GM15510 (cell line): ENCODE results near the gene CPSF7.

Source experiments
- POLR2A ChIP-seq: IDR thresholded peaks from 3 replicates; pipeline ENCODE4 v1.6.1; 2011; ENCODE audit warnings: borderline replicate concordance; ENCODE audit not compliant: insufficient read length; ENCODE audit errors: extremely low read depth

CPSF7 gene, protein sequence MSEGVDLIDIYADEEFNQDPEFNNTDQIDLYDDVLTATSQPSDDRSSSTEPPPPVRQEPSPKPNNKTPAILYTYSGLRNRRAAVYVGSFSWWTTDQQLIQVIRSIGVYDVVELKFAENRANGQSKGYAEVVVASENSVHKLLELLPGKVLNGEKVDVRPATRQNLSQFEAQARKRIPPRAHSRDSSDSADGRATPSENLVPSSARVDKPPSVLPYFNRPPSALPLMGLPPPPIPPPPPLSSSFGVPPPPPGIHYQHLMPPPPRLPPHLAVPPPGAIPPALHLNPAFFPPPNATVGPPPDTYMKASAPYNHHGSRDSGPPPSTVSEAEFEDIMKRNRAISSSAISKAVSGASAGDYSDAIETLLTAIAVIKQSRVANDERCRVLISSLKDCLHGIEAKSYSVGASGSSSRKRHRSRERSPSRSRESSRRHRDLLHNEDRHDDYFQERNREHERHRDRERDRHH

DNA sequence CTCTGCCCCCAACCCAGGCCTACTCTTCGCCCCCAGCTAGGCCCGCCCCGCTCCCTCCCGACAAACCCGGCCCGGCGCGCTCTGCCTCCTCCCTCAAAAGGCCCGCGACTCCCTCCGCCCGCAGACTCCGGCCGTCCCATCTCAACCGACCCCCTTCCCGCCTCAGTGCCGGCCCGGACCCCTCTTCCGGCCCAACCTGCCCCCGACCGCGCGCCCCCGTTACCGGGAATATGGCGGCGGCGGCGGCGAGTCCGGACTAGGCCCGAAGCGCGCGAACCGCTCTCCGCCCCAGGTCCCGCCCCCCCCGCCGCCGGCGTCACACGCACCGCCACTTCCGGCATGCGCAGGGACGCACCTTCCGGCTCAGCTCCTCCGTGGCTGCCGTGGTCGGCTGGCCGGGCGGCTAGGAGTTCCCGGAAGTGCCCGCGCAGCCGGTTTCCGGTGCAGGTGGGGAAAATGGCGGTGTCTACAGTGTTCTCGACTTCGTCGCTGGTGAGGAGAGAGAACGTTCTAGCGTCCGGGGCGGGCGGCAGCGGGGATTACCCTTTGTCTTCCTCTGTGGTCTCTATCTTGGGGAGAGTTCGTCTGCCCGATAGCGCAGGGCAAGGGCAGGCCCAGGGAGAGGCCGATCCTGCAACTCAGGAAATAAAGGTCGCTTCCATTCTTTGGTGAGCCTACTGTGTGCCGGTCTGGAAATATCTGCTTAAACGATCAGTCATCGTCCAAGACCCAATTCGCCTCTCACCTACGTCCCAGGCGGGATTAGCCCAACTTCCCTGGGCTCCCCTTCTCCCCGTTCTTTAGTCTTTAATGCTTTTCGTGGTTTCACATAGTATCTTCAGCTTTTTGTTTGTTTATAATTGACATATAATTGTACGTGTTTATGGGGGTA is at the start of gene CPSF7, which contains the start of gene SDHAF2:
Gene CPSF7, minus strand, starts transcription at position 285 of the 892 bp plus-strand sequence. CDS start 740 bp downstream, outside the sequence.
Gene SDHAF2, plus strand, starts transcription at position 434 of the 892 bp plus-strand sequence. Its CDS starts 23 bp downstream, at position 457.
- TF ChIP-seq POLR2A: peak; percentile 89

DNA sequence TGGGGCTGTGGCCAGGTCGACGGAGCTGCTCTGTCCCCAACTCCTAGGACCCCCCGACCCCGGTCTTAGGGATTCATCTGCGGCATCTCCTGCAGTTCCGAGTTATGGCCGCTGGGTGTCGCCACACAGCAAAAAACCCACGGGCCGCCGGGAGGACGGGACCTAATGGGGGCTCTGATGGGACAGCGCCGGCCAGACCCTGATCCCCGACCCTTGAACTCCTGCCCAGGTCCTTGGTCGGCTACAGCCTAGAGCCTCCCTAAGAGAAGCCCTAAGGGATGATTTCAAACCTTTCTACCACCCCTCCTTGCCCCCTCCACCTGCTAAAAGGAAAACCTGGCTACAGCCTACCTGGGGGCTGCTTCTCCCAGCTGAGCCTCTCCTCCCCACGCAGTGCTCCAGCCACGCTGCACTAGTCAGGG is 48.0 kb upstream of the CPSF7 start:
- TF ChIP-seq POLR2A: no peak

DNA sequence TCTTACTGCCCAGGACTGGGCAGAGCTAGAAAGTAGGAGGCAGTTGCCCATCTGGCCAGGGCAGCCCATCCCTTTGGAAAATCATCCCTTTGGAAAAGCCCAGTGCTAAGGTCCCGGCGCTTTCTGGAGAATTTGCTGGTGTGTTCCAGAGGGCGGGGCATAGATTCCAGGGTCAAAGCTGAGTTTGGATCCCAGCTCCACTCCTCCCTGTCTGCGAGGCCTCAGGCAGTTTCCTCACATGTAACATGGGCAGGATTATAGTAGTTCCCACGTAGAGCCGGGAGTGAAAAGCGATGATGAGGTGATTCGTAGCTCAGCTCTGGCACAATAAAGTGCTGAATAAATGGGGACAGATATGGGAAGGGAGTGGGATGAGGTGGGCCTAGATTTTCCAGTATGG is 47.4 kb upstream of the CPSF7 start:
- no peak for TF ChIP-seq POLR2A

DNA sequence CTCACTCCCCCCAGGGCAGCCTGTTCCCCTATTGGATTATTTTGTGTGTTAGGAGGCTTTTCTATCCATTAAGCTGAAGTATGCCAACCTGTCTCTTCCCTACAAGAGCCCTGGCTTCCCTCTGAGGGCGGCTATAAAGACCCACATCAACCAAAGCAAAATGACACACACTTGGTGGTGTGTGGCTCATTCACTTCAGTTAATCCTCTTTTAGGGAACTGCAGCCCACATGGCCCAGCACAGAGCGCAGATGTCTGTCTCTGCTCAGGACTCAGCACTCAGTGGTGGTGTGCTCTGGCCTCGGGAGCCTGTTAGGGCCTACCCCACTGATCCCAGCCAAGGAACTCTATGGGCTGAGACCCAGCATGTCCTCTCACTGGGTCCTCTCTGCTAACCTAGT is 46.6 kb upstream of the CPSF7 start:
- no peak for TF ChIP-seq POLR2A

DNA sequence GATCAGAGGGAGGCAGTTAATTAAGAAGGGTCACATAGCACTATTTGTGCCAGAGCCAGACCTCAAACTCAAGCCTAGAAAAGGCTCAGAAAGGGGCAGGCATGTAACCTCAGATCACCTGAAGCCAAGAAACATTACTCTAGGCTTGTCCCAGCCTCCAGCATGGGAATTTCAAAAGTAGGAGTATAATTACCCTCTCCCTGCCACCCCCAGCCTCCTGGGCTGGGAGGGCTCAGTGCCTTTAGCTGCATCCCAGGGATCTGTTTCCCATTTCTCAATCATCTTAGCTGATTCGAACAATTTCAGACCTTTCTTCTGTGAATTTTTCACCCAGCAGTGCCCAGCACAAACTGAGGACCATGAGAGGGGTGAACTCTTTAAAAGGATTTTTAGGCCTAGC is 45.7 kb upstream of the CPSF7 start:
- no peak for TF ChIP-seq POLR2A

DNA sequence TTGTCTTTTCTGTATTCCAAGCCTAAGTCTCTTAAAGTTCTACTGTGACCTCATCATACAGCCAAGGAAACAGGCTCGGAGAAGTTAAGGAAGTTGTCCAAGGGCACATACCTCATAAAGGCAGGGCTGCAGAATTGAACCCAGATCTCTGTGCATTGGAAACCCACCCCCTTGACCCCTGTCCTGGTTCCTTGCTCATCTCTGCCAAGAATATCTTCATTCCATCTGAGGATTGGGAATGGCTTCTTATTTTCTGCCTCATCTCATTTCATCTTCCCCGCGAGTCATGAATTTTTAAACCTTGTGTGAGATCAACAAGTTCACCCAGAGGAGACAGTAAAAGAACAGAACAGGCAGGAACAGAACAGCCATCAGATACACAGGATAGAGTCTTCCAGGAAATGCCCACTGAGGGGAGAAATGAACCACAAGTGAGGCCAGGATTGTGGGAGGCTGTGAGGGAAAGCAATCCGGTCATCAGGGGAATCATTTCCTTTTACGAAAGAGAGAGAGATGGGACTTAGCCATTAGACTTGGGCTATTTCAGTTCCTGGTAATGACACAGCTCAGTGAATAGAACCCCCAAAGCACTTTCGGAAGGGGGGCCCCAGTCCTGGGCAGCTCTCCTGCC is 44.4 kb upstream of the CPSF7 start:
- TF ChIP-seq POLR2A: no peak

DNA sequence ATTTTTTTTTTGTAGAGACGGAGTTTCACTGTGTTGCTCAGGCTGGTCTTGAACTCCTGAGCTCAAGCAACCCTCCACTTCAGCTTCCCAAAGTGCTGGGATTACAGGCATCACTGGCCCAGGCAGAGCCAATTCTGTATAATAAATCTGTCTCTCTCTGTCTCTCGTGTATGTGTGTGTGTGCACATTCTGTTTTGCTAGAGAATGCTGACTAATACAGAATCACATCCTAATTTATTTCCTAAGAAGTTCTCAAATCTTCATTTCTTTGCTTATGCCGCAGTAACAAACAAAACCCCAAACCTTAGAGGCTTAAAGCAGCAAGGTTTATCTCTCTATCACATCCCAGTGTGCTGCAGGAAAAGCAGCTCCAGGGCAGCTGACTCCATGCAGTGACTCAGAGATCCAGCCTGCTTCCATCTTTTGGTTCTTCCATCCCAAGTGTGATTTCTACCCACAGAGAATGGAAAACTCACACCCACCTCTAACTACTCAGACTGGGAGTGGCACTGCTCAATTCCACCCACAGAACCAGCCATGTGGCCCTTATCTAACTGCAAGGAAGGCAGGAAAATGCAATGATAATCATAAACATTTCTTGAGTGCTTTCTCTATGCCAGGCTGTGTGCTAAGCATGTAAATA is 43.7 kb upstream of the CPSF7 start:
- TF ChIP-seq POLR2A: no peak

DNA sequence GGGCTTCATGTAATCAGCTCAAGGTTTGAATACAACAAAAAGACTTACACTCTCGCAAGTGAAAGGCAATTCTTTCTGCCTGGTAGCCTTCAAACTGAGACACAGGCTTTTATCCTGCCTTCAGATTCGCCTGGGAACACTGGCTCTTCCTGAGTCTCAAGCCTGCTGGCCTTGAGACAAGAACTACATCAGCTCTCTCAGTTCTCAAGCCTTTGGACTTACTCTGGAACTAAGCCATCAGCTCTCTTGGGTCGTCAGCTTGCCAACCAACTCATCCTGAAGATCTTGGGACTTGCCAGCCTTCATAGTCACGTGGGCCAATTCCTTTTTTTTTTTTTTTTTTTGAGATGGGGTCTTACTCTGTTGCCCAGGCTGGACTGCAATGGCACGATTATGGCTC is 43.1 kb upstream of the CPSF7 start:
- no peak for TF ChIP-seq POLR2A

DNA sequence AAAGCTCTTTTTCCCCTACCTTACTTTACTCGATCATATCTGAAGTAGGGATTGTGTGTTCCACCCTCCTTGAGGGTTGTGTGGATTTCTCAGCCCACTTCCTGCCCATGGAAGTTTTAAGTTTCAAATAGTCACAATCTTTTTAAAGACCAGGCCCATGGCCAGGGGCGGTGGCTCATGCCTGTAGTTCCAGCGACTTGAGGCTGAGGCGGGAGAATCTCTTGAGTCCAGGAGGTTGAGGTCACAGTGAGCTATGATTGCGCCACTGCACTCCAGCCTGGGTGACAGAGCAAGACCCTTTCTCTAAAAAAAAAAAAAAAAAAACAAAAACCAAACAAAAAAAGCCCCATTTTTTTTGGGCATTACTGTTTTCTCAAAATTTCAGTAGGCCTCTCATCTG is 42.5 kb upstream of the CPSF7 start:
- TF ChIP-seq POLR2A: no peak

DNA sequence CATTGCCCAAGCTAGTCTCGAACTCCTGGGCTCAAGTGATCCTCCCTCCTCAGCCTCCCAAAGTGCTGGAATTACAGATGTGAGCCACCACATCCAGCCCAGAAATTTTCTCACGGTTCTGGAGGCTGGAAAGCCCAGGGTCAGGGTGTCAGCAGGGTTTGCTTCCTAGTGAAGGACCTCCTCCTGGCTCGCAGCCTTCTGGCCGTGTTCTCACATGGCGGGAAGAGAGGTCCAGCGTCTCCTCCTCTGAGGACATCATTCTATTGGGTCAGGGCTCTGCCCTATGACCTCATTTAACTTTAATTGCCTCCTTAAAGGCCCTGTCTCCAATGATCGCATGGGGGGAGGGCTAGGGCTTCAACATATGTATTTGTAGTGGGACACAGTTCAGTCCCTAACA is 38.2 kb upstream of the CPSF7 start:
- TF ChIP-seq POLR2A: no peak

DNA sequence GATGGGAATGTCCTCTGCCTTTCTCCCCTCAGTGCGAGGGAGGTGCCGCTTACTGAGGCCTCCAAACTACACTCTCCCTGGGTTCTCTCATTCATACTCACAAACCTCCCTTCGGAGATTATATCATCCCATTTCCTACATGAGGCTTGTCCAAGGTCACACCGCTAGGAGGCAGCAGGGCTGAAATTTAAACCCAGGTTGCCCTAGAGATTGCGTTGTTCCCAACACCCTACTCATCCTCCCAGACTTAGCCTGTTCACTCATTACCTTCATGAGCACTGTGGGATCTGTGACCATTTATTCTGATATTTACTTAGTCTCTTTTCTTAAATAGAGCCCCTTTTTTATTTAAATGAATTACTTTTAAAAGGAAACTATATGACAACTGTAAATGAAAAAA is 31.2 kb upstream of the CPSF7 start:
- TF ChIP-seq POLR2A: no peak

DNA sequence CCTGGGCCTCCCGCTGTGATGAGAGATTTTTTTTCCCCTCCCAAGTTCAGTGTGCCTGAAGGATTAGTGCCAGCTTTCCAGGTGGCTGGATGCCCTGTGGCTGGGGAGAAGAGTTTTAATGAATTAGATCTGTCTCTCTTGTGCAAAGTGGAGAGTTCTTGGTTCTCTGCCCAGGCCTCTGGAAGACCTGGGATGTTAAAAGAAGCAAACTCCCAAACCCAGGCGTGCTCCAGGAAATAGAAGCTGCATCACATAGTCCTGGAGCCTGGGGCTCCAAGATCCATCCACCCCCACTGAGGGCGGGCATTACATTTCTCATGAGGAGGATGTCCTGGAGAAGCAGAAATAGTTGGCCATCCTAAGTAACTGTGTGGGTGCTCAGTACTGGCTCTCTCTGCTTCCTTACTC is 30.7 kb upstream of the CPSF7 start:
- TF ChIP-seq POLR2A: no peak

DNA sequence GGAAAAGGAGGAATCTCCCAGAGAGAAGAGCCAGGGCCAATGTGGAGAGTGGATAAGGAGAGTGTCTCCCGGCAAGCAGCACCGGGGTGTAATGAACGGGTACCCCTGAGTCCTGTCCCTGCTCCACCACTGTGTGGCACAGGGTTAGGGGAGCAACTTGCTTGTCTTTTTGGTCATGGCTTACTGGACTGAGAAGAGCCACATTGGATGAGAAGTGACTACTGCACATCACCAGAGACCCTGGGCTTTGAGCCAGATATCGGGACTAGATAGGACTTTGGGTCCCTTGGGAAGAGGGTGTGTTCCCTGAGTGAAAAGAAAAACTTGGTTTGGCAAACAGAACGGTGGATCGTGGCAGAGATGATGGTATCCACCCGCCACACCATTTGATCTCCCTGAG is 24.7 kb upstream of the CPSF7 start:
- no peak for TF ChIP-seq POLR2A

DNA sequence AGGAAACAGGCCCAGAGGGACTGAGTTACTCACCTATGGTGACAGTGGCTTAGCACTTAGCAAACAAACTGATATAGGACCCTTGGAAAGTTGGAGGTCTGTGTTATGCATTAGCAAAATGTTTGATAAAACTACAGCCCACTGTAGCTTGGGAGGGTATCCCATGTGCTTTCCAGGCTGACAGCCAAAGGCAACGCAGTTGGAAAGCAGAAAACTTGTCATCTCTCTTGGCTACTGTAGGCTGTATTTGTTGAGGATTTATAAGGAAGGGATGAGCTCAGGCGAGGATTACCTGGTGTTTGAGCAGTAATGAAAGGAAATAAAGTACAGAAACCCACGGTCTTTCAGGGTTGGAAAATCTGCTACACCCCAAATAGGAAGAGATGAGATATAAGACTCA is 23.9 kb upstream of the CPSF7 start:
- no peak for TF ChIP-seq POLR2A
